ENCODE measurements around the gene MBNL1.

MBNL1 gene

GRCh38 chr3:152253514-152253913, 15.2 kb upstream of the MBNL1 start:
- DNase-seq (ENCODE audit: low read depth in 2 of 2), result no peak

GRCh38 chr3:152254041-152254440, 14.7 kb upstream of the MBNL1 start:
- DNase-seq (ENCODE audit: low read depth in 2 of 2), result no peak

- no peak for DNase-seq (ENCODE audit: low read depth in 2 of 2)
These were observed 13.4 kb upstream of the MBNL1 start for GRCh38 chr3:152255290-152255689.

GRCh38 chr3:152256851-152257562, 11.7 kb upstream of the MBNL1 start:
- no peak for DNase-seq (ENCODE audit: low read depth in 2 of 2)

GRCh38 chr3:152257563-152258035, 11.1 kb upstream of the MBNL1 start:
- no peak for DNase-seq (ENCODE audit: low read depth in 2 of 2)

- DNase-seq (ENCODE audit: low read depth in 2 of 2), result peak in 1 of 2 donors; percentile 32
These were observed 10.0 kb upstream of the MBNL1 start for GRCh38 chr3:152258448-152259393.

GRCh38 chr3:152259468-152259867, 9.3 kb upstream of the MBNL1 start:
- DNase-seq (ENCODE audit: low read depth in 2 of 2), result no peak

- DNase-seq (ENCODE audit: low read depth in 2 of 2), result no peak
These were observed 8.7 kb upstream of the MBNL1 start for GRCh38 chr3:152260026-152260425.

GRCh38 chr3:152260529-152260928, 8.2 kb upstream of the MBNL1 start:
- DNase-seq (ENCODE audit: low read depth in 2 of 2), result no peak

- DNase-seq (ENCODE audit: low read depth in 2 of 2), result no peak
These were observed 7.4 kb upstream of the MBNL1 start for GRCh38 chr3:152261329-152261728.

GRCh38 chr3:152263711-152264110, 5.0 kb upstream of the MBNL1 start:
- no peak for DNase-seq (ENCODE audit: low read depth in 2 of 2)

- no peak for DNase-seq (ENCODE audit: low read depth in 2 of 2)
These were observed 4.4 kb upstream of the MBNL1 start for GRCh38 chr3:152264378-152264777.

GRCh38 chr3:152266221-152266995, 2.3 kb upstream of the MBNL1 start:
- no peak for DNase-seq (ENCODE audit: low read depth in 2 of 2)

GRCh38 chr3:152267831-152268554, 736 bp upstream of the MBNL1 start:
- DNase-seq (ENCODE audit: low read depth in 2 of 2), result no peak

GRCh38 chr3:152269056-152269830, 514 bp downstream of the MBNL1 start:
- DNase-seq (ENCODE audit: low read depth in 2 of 2), result peak in 1 of 2 donors; percentile 51

- DNase-seq (ENCODE audit: low read depth in 2 of 2), result no peak
These were observed 1.4 kb downstream of the MBNL1 start for GRCh38 chr3:152269831-152270734.

- DNase-seq (ENCODE audit: low read depth in 2 of 2), result no peak
These were observed 2.2 kb downstream of the MBNL1 start for GRCh38 chr3:152270937-152271336.

- no peak for DNase-seq (ENCODE audit: low read depth in 2 of 2)
These were observed 2.9 kb downstream of the MBNL1 start for GRCh38 chr3:152271501-152272236.

- peak in 1 of 2 donors; percentile 47 for DNase-seq (ENCODE audit: low read depth in 2 of 2)
These were observed 4.1 kb downstream of the MBNL1 start for GRCh38 chr3:152272771-152273242.
